OCI-LY1 (cell line): Measurements from ENCODE around the gene KXD1.

Source experiments
- H2AFZ ChIP-seq: fragments of 200-600 bp; sonication (generic), shearing (Covaris generic); 2 replicates; pipeline ENCODE4 v1.6.0; 2014; ENCODE audit warnings: antibody characterized with exemption, mild to moderate bottlenecking, low read length
- H3F3A ChIP-seq: fragments of 200-600 bp; sonication (generic), shearing (Covaris generic); 2 replicates; pipeline ENCODE4 v1.6.0; 2014; ENCODE audit warnings: mild to moderate bottlenecking, antibody characterized with exemption, low read length, moderate library complexity; ENCODE audit not compliant: insufficient read depth
- H3K27ac ChIP-seq: fragments of 200-600 bp; sonication (generic); 2 replicates; pipeline ENCODE4 v1.5.1; 2014; ENCODE audit warnings: low read length, mixed run types, mild to moderate bottlenecking, low read depth; ENCODE audit not compliant: poor library complexity, severe bottlenecking
- H3K27me3 ChIP-seq: fragments of 200-600 bp; sonication (generic); 2 replicates; pipeline ENCODE4 v1.6.0; 2014; ENCODE audit warnings: antibody characterized with exemption, mild to moderate bottlenecking, low read length, moderate library complexity; ENCODE audit not compliant: insufficient read depth
- H3K36me3 ChIP-seq: fragments of 200-600 bp; sonication (generic); 2 replicates; pipeline ENCODE4 v1.6.1; 2014; ENCODE audit warnings: mild to moderate bottlenecking, antibody characterized with exemption, low read length, moderate library complexity, mixed read lengths; ENCODE audit not compliant: insufficient read depth
- H3K4me1 ChIP-seq: fragments of 200-600 bp; sonication (generic); 2 replicates; pipeline ENCODE4 v1.5.1; 2014; ENCODE audit warnings: mild to moderate bottlenecking, low read length, moderate library complexity; ENCODE audit not compliant: insufficient read depth, severe bottlenecking
- H3K4me2 ChIP-seq: fragments of 200-600 bp; sonication (generic), shearing (Covaris generic); 2 replicates; pipeline ENCODE4 v1.6.1; 2014; ENCODE audit warnings: low read length
- H3K4me3 ChIP-seq: fragments of 200-600 bp; sonication (generic); 2 replicates; pipeline ENCODE4 v1.5.1; 2014; ENCODE audit warnings: low read length, low read depth, mild to moderate bottlenecking, mixed read lengths; ENCODE audit not compliant: poor library complexity, severe bottlenecking
- H3K79me2 ChIP-seq: fragments of 200-600 bp; shearing (Covaris generic); 2 replicates; pipeline ENCODE4 v1.6.1; 2016; ENCODE audit warnings: mixed run types, low read length, mixed read lengths; ENCODE audit not compliant: insufficient read depth
- H3K9ac ChIP-seq: fragments of 200-600 bp; sonication (generic), shearing (Covaris generic); 2 replicates; pipeline ENCODE4 v1.6.1; 2014; ENCODE audit warnings: mild to moderate bottlenecking, low read length, mixed read lengths
- H3K9me2 ChIP-seq: fragments of 200-600 bp; sonication (generic), shearing (Covaris generic); 2 replicates; pipeline ENCODE4 v1.6.1; 2014; ENCODE audit warnings: low read depth, mild to moderate bottlenecking, low read length, mixed read lengths
- H3K9me3 ChIP-seq: fragments of 200-600 bp; shearing (Covaris generic); 2 replicates; pipeline ENCODE4 v1.6.1; 2014; ENCODE audit warnings: low read length, mixed read lengths
- H4K20me1 ChIP-seq: fragments of 200-600 bp; sonication (generic), shearing (Covaris generic); 2 replicates; pipeline ENCODE4 v1.6.0; 2016; ENCODE audit warnings: mild to moderate bottlenecking, low read length; ENCODE audit not compliant: insufficient read depth
- CTCF ChIP-seq: fragments of 200-600 bp; sonication (generic), shearing (Covaris generic); IDR thresholded peaks from 2 replicates; pipeline ENCODE4 v1.5.1; 2017; ENCODE audit warnings: mild to moderate bottlenecking, antibody characterized with exemption, low read length, moderate library complexity, mixed read lengths
- EZH2 ChIP-seq: fragments of 200-600 bp; sonication (generic), shearing (Covaris generic); IDR thresholded peaks from 2 replicates; pipeline ENCODE4 v1.8.0; 2017; ENCODE audit warnings: borderline replicate concordance, mixed run types, mild to moderate bottlenecking, antibody characterized with exemption, low read length, moderate library complexity, mixed read lengths

The KXD1 gene

GRCh38 chr19:18613589-18614234 is 56.0 kb downstream of the KXD1 start:
- Histone ChIP-seq H4K20me1 (no peaks in the 10 kb centered on the region), H3F3A (no peaks in the 10 kb centered on the region), H3K79me2 (no peaks in the 10 kb centered on the region), H3K9me3 (no peaks in the 10 kb centered on the region), H3K4me2 (no peak overlapping the region), H2AFZ (no peak overlapping the region), H3K4me3 (no peak overlapping the region), H3K27me3 (peaks cover 24% of the 10 kb centered on the region), H3K27ac (no peak overlapping the region), H3K9me2 (no peaks in the 10 kb centered on the region), H3K4me1 (no peaks in the 10 kb centered on the region), H3K9ac (no peak overlapping the region), H3K36me3 (no peaks in the 10 kb centered on the region)
- TF ChIP-seq EZH2 = no peak
- TF ChIP-seq CTCF = no peak

GRCh38 chr19:18616023-18616422 is 58.4 kb downstream of the KXD1 start:
- no peaks in the 10 kb centered on the region for H3K79me2 ChIP-seq
- H3K4me3 ChIP-seq = no peak overlapping the region
- TF ChIP-seq CTCF (no peak), EZH2 (no peak)
- H4K20me1 ChIP-seq = no peaks in the 10 kb centered on the region
- H2AFZ ChIP-seq = no peak overlapping the region
- peaks cover 10% of the 10 kb centered on the region; the same call in 1 of the 2 replicates for H3K27me3 ChIP-seq
- no peak overlapping the region for H3K27ac ChIP-seq
- no peaks in the 10 kb centered on the region for H3K9me2 ChIP-seq
- no peaks in the 10 kb centered on the region for H3F3A ChIP-seq
- H3K36me3 ChIP-seq = no peaks in the 10 kb centered on the region
- no peaks in the 10 kb centered on the region for H3K4me1 ChIP-seq
- H3K9me3 ChIP-seq = no peaks in the 10 kb centered on the region
- H3K4me2 ChIP-seq = no peak overlapping the region
- no peak overlapping the region for H3K9ac ChIP-seq

GRCh38 chr19:18617562-18617961 is 59.9 kb downstream of the KXD1 start:
- H3K27ac ChIP-seq = no peak overlapping the region
- H3K4me3 ChIP-seq = no peak overlapping the region
- no peaks in the 10 kb centered on the region for H3K4me1 ChIP-seq
- H4K20me1 ChIP-seq = no peaks in the 10 kb centered on the region
- no peaks in the 10 kb centered on the region for H3F3A ChIP-seq
- no peak overlapping the region for H2AFZ ChIP-seq
- no peak overlapping the region for H3K4me2 ChIP-seq
- no peaks in the 10 kb centered on the region for H3K9me2 ChIP-seq
- no peaks in the 10 kb centered on the region for H3K9me3 ChIP-seq
- H3K36me3 ChIP-seq = no peaks in the 10 kb centered on the region
- no peaks in the 10 kb centered on the region for H3K79me2 ChIP-seq
- TF ChIP-seq CTCF = no peak
- no peak for TF ChIP-seq EZH2
- H3K27me3 ChIP-seq = peaks cover 10% of the 10 kb centered on the region; the same call in 1 of the 2 replicates
- no peak overlapping the region for H3K9ac ChIP-seq
